T-helper 2 cell treated with Interferon-gamma antibody and Interleukin-4, amounts not matched to agents 100 ng/mL and 5 ng/mL, for 36 hours (primary cell): ENCODE measurements around the gene URB1. TPM values are rescaled to one million over a fixed set of nuclear protein-coding genes. Genes with fewer than 3 reads are reported as not detected.
"Not testable (repeated sequence)": the region's sequence is repeated elsewhere in the genome, so short reads cannot be mapped to it uniquely, and the experiment has no call there.

Source experiments
- intact Hi-C: fragments of 100-400 bp; cut with micrococcal nuclease; formaldehyde crosslinking; loops from one replicate; pipeline ENCODE4 v1.15.1; 2023
- total RNA-seq: library from RNA; stranded (reverse); gene quantifications from 2 replicates; pipeline ENCODE4 v1.2.3, GENCODE V29; 2022

URB1 gene
- total RNA-seq: 22.4 and 22.8 TPM in 2 replicates

GRCh38 chr21:32392880-32393676 lies at the start of gene URB1:
URB1 (minus strand) TSS chr21:32393012; CDS start chr21:32392910, 102 bp downstream.
- intact Hi-C loops: loop anchor here (1.0 to 5.0 kb wide), 8 partner anchors 19 to 1249 kb away; partner anchors contain the start of genes CFAP298, CRYZL1, EVA1C and ITSN1

GRCh38 chr21:32437729-32438128 lies 44.9 kb upstream of the URB1 start:
- intact Hi-C loops: no loop called here

GRCh38 chr21:32432982-32433660 lies 40.3 kb upstream of the URB1 start:
- intact Hi-C loops: not testable (repeated sequence)

GRCh38 chr21:32427958-32428623 lies 35.3 kb upstream of the URB1 start:
- intact Hi-C loops: no loop called here

- intact Hi-C loops: no loop called here
These were observed 33.8 kb upstream of the URB1 start for GRCh38 chr21:32426592-32427051.

GRCh38 chr21:32426066-32426465 lies 33.3 kb upstream of the URB1 start:
- intact Hi-C loops: no loop called here

- intact Hi-C loops: no loop called here
These were observed 32.8 kb upstream of the URB1 start for GRCh38 chr21:32425628-32426027.

- intact Hi-C loops: no loop called here
These were observed 31.9 kb upstream of the URB1 start for GRCh38 chr21:32424674-32425073.

GRCh38 chr21:32424191-32424535 lies 31.4 kb upstream of the URB1 start:
- intact Hi-C loops: no loop called here

- intact Hi-C loops: no loop called here
These were observed 30.7 kb upstream of the URB1 start for GRCh38 chr21:32423320-32424190.

GRCh38 chr21:32422064-32422463 lies 29.3 kb upstream of the URB1 start:
- intact Hi-C loops: no loop called here

- intact Hi-C loops: loop anchor here (10.0 kb wide), 1 partner anchor 77 kb away; no protein-coding TSS in a partner anchor
These were observed 25.3 kb upstream of the URB1 start for GRCh38 chr21:32418146-32418545.

- intact Hi-C loops: loop anchor here (10.0 kb wide), 1 partner anchor 79 kb away; no protein-coding TSS in a partner anchor
These were observed 22.9 kb upstream of the URB1 start for GRCh38 chr21:32415451-32416398.

GRCh38 chr21:32414579-32415358 lies 22.0 kb upstream of the URB1 start:
- intact Hi-C loops: loop anchor here (5.0 to 10.0 kb wide), 3 partner anchors 80 to 198 kb away; partner anchors contain the start of genes CFAP298 and MIS18A

GRCh38 chr21:32413697-32414578 lies 21.1 kb upstream of the URB1 start:
- intact Hi-C loops: loop anchor here (2.0 to 10.0 kb wide), 4 partner anchors 81 to 359 kb away; partner anchors contain the start of genes CFAP298 and MIS18A

- intact Hi-C loops: loop anchor here (2.0 to 10.0 kb wide), 4 partner anchors 82 to 360 kb away; partner anchors contain the start of genes CFAP298 and MIS18A
These were observed 20.2 kb upstream of the URB1 start for GRCh38 chr21:32413015-32413504.
